SK-N-SH (cell line): ENCODE measurements around the gene RNFT2. TPM values are rescaled to one million over a fixed set of nuclear protein-coding genes. Genes with fewer than 3 reads are reported as not detected.
A peak's percentile ranks its signal among the peaks of the same experiment; 100 is the strongest.

Experiments used
- CTCF ChIA-PET: fragments of 300-600, 350-600 bp; formaldehyde crosslinking; extraction: SDS; loops from one replicate; lab custom pipeline; 2021; lab: Yijun Ruan, JAX
- POLR2A ChIA-PET: fragments of 350-600 bp; sonication (Branson Sonifier 250); formaldehyde crosslinking; extraction: SDS; loops from one replicate; lab custom pipeline; 2020; ENCODE audit warnings: antibody characterized with exemption, inconsistent platforms; lab: Yijun Ruan, JAX
- DNase-seq: peaks from one replicate; pipeline ENCODE4 v3.0.0; 2012
- H2AFZ ChIP-seq: fragments of 200-600 bp; sonication (generic); 2 replicates; pipeline ENCODE4 v1.8.1; 2016; ENCODE audit warnings: antibody characterized with exemption, mild to moderate bottlenecking, low read depth
- H3F3A ChIP-seq: fragments of 200-600 bp; sonication (generic); replicated peaks from 2 replicates; pipeline ENCODE3; 2016; ENCODE audit warnings: antibody characterized with exemption, mild to moderate bottlenecking; ENCODE audit not compliant: insufficient read depth
- H3K27ac ChIP-seq, 2 experiments: fragments of 200-500 bp in 1 of 2; fragments of 200-600 bp in 1 of 2; sonication (Bioruptor generic) in 1 of 2; sonication (generic), shearing (Covaris generic) in 1 of 2; 2 replicates each; pipeline versions ENCODE4 v1.5.1 to v1.6.1; 2014 to 2016; ENCODE audit warnings: low read depth in 2 of 2, inconsistent platforms in 1 of 2, low read length in 1 of 2, mild to moderate bottlenecking in 1 of 2, mixed read lengths in 1 of 2
- H3K27me3 ChIP-seq: fragments of 200-600 bp; sonication (generic), shearing (Covaris generic); 2 replicates; pipeline ENCODE4 v1.6.1; 2016; ENCODE audit warnings: mixed run types; ENCODE audit not compliant: insufficient read depth
- H3K36me3 ChIP-seq, 2 experiments: fragments of 200-500 bp in 1 of 2; fragments of 200-600 bp in 1 of 2; sonication (Bioruptor generic) in 1 of 2; sonication (generic) in 1 of 2; replicated peaks in 1 of 2; 2 replicates each; pipeline versions ENCODE3 to v1.5.1; 2014 to 2016; ENCODE audit warnings: low read length in 1 of 2, mild to moderate bottlenecking in 1 of 2; ENCODE audit not compliant: insufficient read depth in 2 of 2, control insufficient read depth in 1 of 2
- H3K4me1 ChIP-seq, 2 experiments: fragments of 200-500 bp in 1 of 2; fragments of 200-600 bp in 1 of 2; sonication (Bioruptor generic) in 1 of 2; sonication (generic), shearing (Covaris generic) in 1 of 2; 2 replicates each; pipeline versions ENCODE4 v1.5.1 to v1.6.1; 2014 to 2016; ENCODE audit warnings: low read depth in 1 of 2, low read length in 1 of 2, mixed run types in 1 of 2; ENCODE audit not compliant: insufficient read depth in 2 of 2, control insufficient read depth in 1 of 2
- H3K4me2 ChIP-seq: fragments of 200-600 bp; sonication (generic), shearing (Covaris generic); 2 replicates; pipeline ENCODE4 v1.6.1; 2017; ENCODE audit warnings: mixed run types
- H3K4me3 ChIP-seq, 2 experiments: fragments of 200-500 bp in 1 of 2; fragments of 200-600 bp in 1 of 2; sonication (Bioruptor generic) in 1 of 2; sonication (generic), shearing (Covaris generic) in 1 of 2; 2 replicates each; pipeline versions ENCODE4 v1.5.1 to v1.8.1; 2014 to 2016; ENCODE audit warnings: low read depth in 2 of 2, inconsistent platforms in 1 of 2, low read length in 1 of 2, mild to moderate bottlenecking in 1 of 2, mixed read lengths in 1 of 2, moderate library complexity in 1 of 2
- H3K79me2 ChIP-seq: fragments of 200-600 bp; sonication (generic); 2 replicates; pipeline ENCODE4 v1.8.1; 2017; ENCODE audit warnings: mild to moderate bottlenecking; ENCODE audit not compliant: insufficient read depth
- H3K9ac ChIP-seq: fragments of 200-600 bp; sonication (generic); 2 replicates; pipeline ENCODE4 v1.6.1; 2017; ENCODE audit warnings: mixed run types
- H3K9me2 ChIP-seq: fragments of 200-600 bp; sonication (generic); 2 replicates; pipeline ENCODE4 v1.6.1; 2017; ENCODE audit warnings: mixed run types
- H3K9me3 ChIP-seq: fragments of 200-600 bp; sonication (generic); 2 replicates; pipeline ENCODE4 v1.6.1; 2017; ENCODE audit warnings: mixed run types, mild to moderate bottlenecking, moderate library complexity
- H4K20me1 ChIP-seq: fragments of 200-600 bp; sonication (generic); 2 replicates; pipeline ENCODE4 v1.6.1; 2017; ENCODE audit warnings: mild to moderate bottlenecking, mixed run types; ENCODE audit not compliant: insufficient read depth
- CHD2 ChIP-seq: fragments of 150-350 bp; IDR thresholded peaks from 2 replicates; pipeline ENCODE4 v1.6.1; 2018; ENCODE audit warnings: low read length; ENCODE audit not compliant: partially characterized antibody
- ELF1 ChIP-seq: IDR thresholded peaks from 2 replicates; pipeline ENCODE4 v1.4.0; 2012
- EP300 ChIP-seq, 2 experiments: IDR thresholded peaks; 2 replicates each; pipeline versions ENCODE4 v1.4.0 to v1.6.1; 2012; ENCODE audit warnings: borderline replicate concordance in 1 of 2, low read depth in 1 of 2, low read length in 1 of 2
- GATA2 ChIP-seq: sonication (generic); formaldehyde crosslinking; IDR thresholded peaks from 2 replicates; pipeline ENCODE4 v1.5.0; 2020; ENCODE audit warnings: mild to moderate bottlenecking, missing genetic modification reagents
- NFIC ChIP-seq: IDR thresholded peaks from 2 replicates; pipeline ENCODE4 v1.4.0; 2012; ENCODE audit warnings: borderline replicate concordance
- USF1 ChIP-seq: IDR thresholded peaks from 2 replicates; pipeline ENCODE4 v1.4.0; 2012; ENCODE audit warnings: low read depth, borderline replicate concordance
- WGBS: methylation state at CpG from one replicate; pipeline ENCODE4 v1.1.6; 2017; ENCODE audit warnings: low lambda C conversion rate; 5-methylcytosine and 5-hydroxymethylcytosine counted together
- polyA plus RNA-seq, 3 experiments: library from polyadenylated mRNA; depleted of rRNA; stranded (reverse); fragments of >200 nt; gene quantifications; 2 replicates each; pipeline ENCODE4 v1.2.3, GENCODE V29; 2012
- TF ChIP-seq, protein P1 (sequence below): IDR thresholded peaks from 2 replicates; pipeline ENCODE4 v1.4.0; 2012; ENCODE audit warnings: low read depth, borderline replicate concordance
- TF ChIP-seq, protein P2 (sequence below): fragments of 200-600 bp; sonication (generic); IDR thresholded peaks from 2 replicates; pipeline ENCODE4 v1.6.1; 2017; ENCODE audit warnings: antibody characterized with exemption, mild to moderate bottlenecking, moderate library complexity

RNFT2 gene
- polyA plus RNA-seq, 1 of the 3 experiments (the other 2 are of a cell fraction): 3.8 TPM

GRCh38 chr12:116712458-116713303 lies 25.4 kb upstream of the RNFT2 start:
- no peak for TF ChIP-seq EP300 (IDR thresholded peaks at IDR 0.05; ENCODE audit: borderline replicate concordance in 1 of 2, low read depth in 1 of 2, low read length in 1 of 2)
- TF ChIP-seq CHD2: no peak
- TF ChIP-seq, protein P1, sequence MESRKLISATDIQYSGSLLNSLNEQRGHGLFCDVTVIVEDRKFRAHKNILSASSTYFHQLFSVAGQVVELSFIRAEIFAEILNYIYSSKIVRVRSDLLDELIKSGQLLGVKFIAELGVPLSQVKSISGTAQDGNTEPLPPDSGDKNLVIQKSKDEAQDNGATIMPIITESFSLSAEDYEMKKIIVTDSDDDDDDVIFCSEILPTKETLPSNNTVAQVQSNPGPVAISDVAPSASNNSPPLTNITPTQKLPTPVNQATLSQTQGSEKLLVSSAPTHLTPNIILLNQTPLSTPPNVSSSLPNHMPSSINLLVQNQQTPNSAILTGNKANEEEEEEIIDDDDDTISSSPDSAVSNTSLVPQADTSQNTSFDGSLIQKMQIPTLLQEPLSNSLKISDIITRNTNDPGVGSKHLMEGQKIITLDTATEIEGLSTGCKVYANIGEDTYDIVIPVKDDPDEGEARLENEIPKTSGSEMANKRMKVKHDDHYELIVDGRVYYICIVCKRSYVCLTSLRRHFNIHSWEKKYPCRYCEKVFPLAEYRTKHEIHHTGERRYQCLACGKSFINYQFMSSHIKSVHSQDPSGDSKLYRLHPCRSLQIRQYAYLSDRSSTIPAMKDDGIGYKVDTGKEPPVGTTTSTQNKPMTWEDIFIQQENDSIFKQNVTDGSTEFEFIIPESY: no peak
- TF ChIP-seq USF1: no peak
- no peak for TF ChIP-seq GATA2 (CRISPR knock-in tag)
- no peak for TF ChIP-seq ELF1
- Histone ChIP-seq H3K4me1 (peaks cover 3 to 24% of the 10 kb centered on the region in 2 experiments; a peak in 2 of 4 replicates), H3K9me2 (no peaks in the 10 kb centered on the region), H3K36me3 (peaks cover 4 to 22% of the 10 kb centered on the region in 2 experiments), H3K9ac (no peak overlapping the region), H3K27me3 (no peaks in the 10 kb centered on the region), H2AFZ (no peak overlapping the region), H3K79me2 (0 out of 2 replicates have a peak, but pooled peaks cover 2% of the 10 kb centered on the region), H3F3A (no peaks in the 10 kb centered on the region), H3K9me3 (no peaks in the 10 kb centered on the region), H4K20me1 (no peaks in the 10 kb centered on the region), H3K4me3 (no peak overlapping the region), H3K4me2 (no peak overlapping the region), H3K27ac (no peak overlapping the region)
- DNase-seq: no peak
- WGBS: 87% methylated on average over 17 of the region's 17 CpGs
- CTCF ChIA-PET: interaction anchor here (0.7 to 4.1 kb wide), 5 partner anchors 9 to 407 kb away, joined by 3 to 27 read pairs (median 4); no protein-coding TSS in a partner anchor
- POLR2A ChIA-PET: no interaction called here

GRCh38 chr12:116713527-116713926 lies 24.6 kb upstream of the RNFT2 start:
- no peak overlapping the region for H3K27ac ChIP-seq
- no peak overlapping the region for H3K4me3 ChIP-seq
- DNase-seq: no peak
- peaks cover 4 to 28% of the 10 kb centered on the region in 2 experiments for H3K36me3 ChIP-seq
- H3F3A ChIP-seq: peaks cover 4% of the 10 kb centered on the region
- no peaks in the 10 kb centered on the region for H3K27me3 ChIP-seq
- H3K9me3 ChIP-seq: no peaks in the 10 kb centered on the region
- TF ChIP-seq, protein P2, sequence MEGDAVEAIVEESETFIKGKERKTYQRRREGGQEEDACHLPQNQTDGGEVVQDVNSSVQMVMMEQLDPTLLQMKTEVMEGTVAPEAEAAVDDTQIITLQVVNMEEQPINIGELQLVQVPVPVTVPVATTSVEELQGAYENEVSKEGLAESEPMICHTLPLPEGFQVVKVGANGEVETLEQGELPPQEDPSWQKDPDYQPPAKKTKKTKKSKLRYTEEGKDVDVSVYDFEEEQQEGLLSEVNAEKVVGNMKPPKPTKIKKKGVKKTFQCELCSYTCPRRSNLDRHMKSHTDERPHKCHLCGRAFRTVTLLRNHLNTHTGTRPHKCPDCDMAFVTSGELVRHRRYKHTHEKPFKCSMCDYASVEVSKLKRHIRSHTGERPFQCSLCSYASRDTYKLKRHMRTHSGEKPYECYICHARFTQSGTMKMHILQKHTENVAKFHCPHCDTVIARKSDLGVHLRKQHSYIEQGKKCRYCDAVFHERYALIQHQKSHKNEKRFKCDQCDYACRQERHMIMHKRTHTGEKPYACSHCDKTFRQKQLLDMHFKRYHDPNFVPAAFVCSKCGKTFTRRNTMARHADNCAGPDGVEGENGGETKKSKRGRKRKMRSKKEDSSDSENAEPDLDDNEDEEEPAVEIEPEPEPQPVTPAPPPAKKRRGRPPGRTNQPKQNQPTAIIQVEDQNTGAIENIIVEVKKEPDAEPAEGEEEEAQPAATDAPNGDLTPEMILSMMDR: peak; percentile 17; the same call in 1 of the 2 replicates
- no peak for TF ChIP-seq NFIC
- TF ChIP-seq, all 33 proteins: peak for 1
- H2AFZ ChIP-seq: no peak overlapping the region
- H4K20me1 ChIP-seq: no peaks in the 10 kb centered on the region
- 0 out of 2 replicates have a peak, but pooled peaks cover 6% of the 10 kb centered on the region for H3K79me2 ChIP-seq
- 96% methylated on average over 2 of the region's 2 CpGs for WGBS
- no peak overlapping the region for H3K9ac ChIP-seq
- H3K9me2 ChIP-seq: no peaks in the 10 kb centered on the region
- H3K4me1 ChIP-seq: peaks cover 9 to 24% of the 10 kb centered on the region in 2 experiments; a peak in 3 of 4 replicates
- ChIA-PET CTCF (interaction anchor here (0.6 to 1.6 kb wide), 2 partner anchors 10 to 13 kb away, joined by 4 read pairs; no protein-coding TSS in a partner anchor), POLR2A (no interaction called here)
- H3K4me2 ChIP-seq: no peak overlapping the region
